B cell (primary cell): Measurements from ENCODE around the gene ZNF521. TPM values are rescaled to one million over a fixed set of nuclear protein-coding genes. Genes with fewer than 3 reads are reported as not detected.

Experiments used
- ATAC-seq: fragments of 200-7000 bp; cut with Tn5 transposase; one replicate; pipeline ENCODE4 v1.10.0; 2021; ENCODE audit warnings: low read depth, mild to moderate bottlenecking, moderate number of reproducible peaks, moderate library complexity
- CTCF ChIA-PET: fragments of 350-600 bp; sonication (Branson Sonifier 250); formaldehyde crosslinking; loops from one replicate; lab custom pipeline; 2021; ENCODE audit warnings: antibody characterized with exemption, inconsistent platforms; lab: Charles Lee
- POLR2A ChIA-PET: fragments of 350-600 bp; sonication (Branson Sonifier 250); formaldehyde crosslinking; loops from one replicate; lab custom pipeline; 2021; ENCODE audit warnings: antibody characterized with exemption; lab: Charles Lee
- DNase-seq: peaks from one replicate; pipeline ENCODE4 v3.0.0; 2013
- H2AFZ ChIP-seq: 2 replicates; pipeline ENCODE4 v1.6.1; 2012; ENCODE audit warnings: mild to moderate bottlenecking, low read depth, low read length; ENCODE audit not compliant: insufficient read depth, poor library complexity, severe bottlenecking
- H3K27ac ChIP-seq, 2 donors: 1 replicate in 1 of 2; 2 replicates in 1 of 2; pipeline ENCODE4 v1.5.1; 2012 to 2013; ENCODE audit warnings: low read length in 2 of 2, mild to moderate bottlenecking in 2 of 2, moderate library complexity in 1 of 2
- H3K27me3 ChIP-seq, 4 experiments: fragments of 200-600 bp in 1 of 4; sonication (generic) in 1 of 4; replicated peaks in 1 of 4; 1 replicate in 2 of 4; 2 replicates in 2 of 4; pipeline versions ENCODE4 v1.6.1 to v1.7.0; 2013 to 2016; ENCODE audit warnings: low read length in 3 of 4, mild to moderate bottlenecking in 2 of 4, mixed read lengths in 1 of 4, moderate library complexity in 1 of 4; ENCODE audit not compliant: insufficient read depth in 4 of 4, control insufficient read depth in 3 of 4; ENCODE audit errors: control extremely low read depth in 1 of 4
- H3K36me3 ChIP-seq, 2 experiments: replicated peaks in 1 of 2; 1 replicate in 1 of 2; 2 replicates in 1 of 2; pipeline versions ENCODE4 v1.6.1 to v1.7.1; 2013; ENCODE audit warnings: low read length in 1 of 2; ENCODE audit not compliant: insufficient read depth in 2 of 2, control insufficient read depth in 1 of 2; ENCODE audit errors: control extremely low read depth in 1 of 2, extremely low read depth in 1 of 2
- H3K4me1 ChIP-seq, 2 donors: fragments of 200-600 bp in 1 of 2; sonication (generic) in 1 of 2; 1 replicate in 1 of 2; 2 replicates in 1 of 2; pipeline versions ENCODE4 v1.5.1 to v1.6.1; 2013 to 2017; ENCODE audit warnings: low read length in 2 of 2; ENCODE audit not compliant: control insufficient read depth in 2 of 2, insufficient read depth in 2 of 2
- H3K4me2 ChIP-seq: replicated peaks from 2 replicates; pipeline ENCODE3; 2012; ENCODE audit warnings: mild to moderate bottlenecking, low read depth, low read length; ENCODE audit not compliant: poor library complexity, severe bottlenecking
- H3K4me3 ChIP-seq, 5 experiments: fragments of 200-600 bp in 1 of 5; sonication (generic) in 1 of 5; 1 replicate in 3 of 5; 2 replicates in 2 of 5; pipeline versions ENCODE4 v1.5.1 to v1.7.0; 2011 to 2016; ENCODE audit warnings: low read length in 4 of 5, mild to moderate bottlenecking in 4 of 5, low read depth in 2 of 5, control low read depth in 1 of 5, moderate library complexity in 1 of 5; ENCODE audit not compliant: insufficient read depth in 1 of 5; ENCODE audit errors: control extremely low read depth in 1 of 5, extremely low read depth in 1 of 5
- H3K79me2 ChIP-seq: fragments of 200-600 bp; sonication (generic); one replicate; pipeline ENCODE4 v1.6.0; 2016; ENCODE audit warnings: low read length; ENCODE audit not compliant: control insufficient read depth, insufficient read depth
- H3K9ac ChIP-seq: fragments of 200-600 bp; sonication (generic); 2 replicates; pipeline ENCODE4 v1.6.1; 2017; ENCODE audit warnings: mild to moderate bottlenecking, low read length, moderate library complexity
- H3K9me3 ChIP-seq, 3 donors: one replicate each; pipeline versions ENCODE4 v1.6.1 to v1.7.1; 2013; ENCODE audit warnings: low read length in 2 of 3; ENCODE audit not compliant: control insufficient read depth in 2 of 3, insufficient read depth in 1 of 3; ENCODE audit errors: control extremely low read depth in 1 of 3
- H4K20me1 ChIP-seq: 2 replicates; pipeline ENCODE4 v1.6.0; 2012; ENCODE audit warnings: mild to moderate bottlenecking, low read length; ENCODE audit not compliant: insufficient read depth, control insufficient read depth, poor library complexity, severe bottlenecking
- H3K27ac Mint-ChIP-seq: one replicate; pipeline ENCODE4 v1.8.0; 2021; ENCODE audit warnings: mixed read lengths
- H3K27me3 Mint-ChIP-seq: one replicate; pipeline ENCODE4 v1.8.0; 2021; ENCODE audit warnings: mixed read lengths
- H3K4me1 Mint-ChIP-seq: one replicate; pipeline ENCODE4 v1.8.0; 2021; ENCODE audit warnings: mixed read lengths
- H3K4me3 Mint-ChIP-seq: one replicate; pipeline ENCODE4 v1.8.0; 2021; ENCODE audit warnings: mixed read lengths
- H3K9me3 Mint-ChIP-seq: one replicate; pipeline ENCODE4 v1.8.0; 2022; ENCODE audit warnings: mixed read lengths; ENCODE audit not compliant: insufficient read depth
- EZH2 ChIP-seq: IDR thresholded peaks from 2 replicates; pipeline ENCODE4 v1.6.1; 2012; ENCODE audit warnings: borderline replicate concordance, low read depth, mild to moderate bottlenecking, moderate library complexity, low read length; ENCODE audit not compliant: insufficient read depth, poor library complexity, severe bottlenecking
- WGBS: methylation state at CpG from one replicate; pipeline ENCODE4 v1.1.5; 2013; ENCODE audit warnings: missing lambda C conversion rate; ENCODE audit not compliant: insufficient coverage; 5-methylcytosine and 5-hydroxymethylcytosine counted together
- intact Hi-C: fragments of 100-400 bp; cut with micrococcal nuclease; formaldehyde crosslinking; loops from one replicate; pipeline ENCODE4 v1.10.0; 2022
- polyA plus RNA-seq: library from polyadenylated mRNA; depleted of rRNA; stranded (reverse); fragments of >200 nt; gene quantifications from 2 replicates; pipeline ENCODE4 v1.2.3, GENCODE V29; 2012
- total RNA-seq, 2 donors: library from RNA; stranded (reverse); fragments of 120-200 nt in 1 of 2; gene quantifications; 1 replicate in 1 of 2; 2 replicates in 1 of 2; pipeline versions ENCODE4 v1.2.3 to v1.2.4, GENCODE V29; 2013 to 2022
- TF ChIP-seq, protein P1 (sequence below): fragments of 200-600 bp; IDR thresholded peaks from one replicate; pipeline ENCODE4 v1.8.0; 2022; ENCODE audit warnings: antibody characterized with exemption, mild to moderate bottlenecking

The ZNF521 gene
- total and polyA plus RNA-seq, 2 donors (not counting 1 experiment from before 2014, with no cell fraction given): 0.04 to 9.0 TPM

DNA sequence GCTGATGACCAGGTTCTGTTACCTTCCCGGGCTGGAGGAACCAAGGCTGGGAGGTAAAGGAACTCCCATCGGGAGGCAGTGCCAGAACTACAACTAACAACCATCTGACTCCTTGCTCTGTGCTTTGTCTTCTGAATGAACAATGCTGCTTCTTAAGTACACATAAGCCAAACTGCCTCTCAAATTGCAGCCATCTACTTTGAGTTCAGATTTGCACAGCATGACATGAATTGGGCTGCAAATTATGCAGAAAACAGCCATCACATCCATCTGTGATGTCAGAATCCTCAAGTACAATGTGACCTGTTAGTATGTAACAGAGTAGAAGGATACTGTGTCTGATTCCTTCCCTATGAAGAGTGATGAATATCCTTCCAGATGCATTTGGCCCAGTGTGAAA, 290.6 kb downstream of the ZNF521 start:
- POLR2A ChIA-PET: no interaction called here
- H3K27ac Mint-ChIP-seq: no peak overlapping the region
- intact Hi-C loops: no loop called here

DNA sequence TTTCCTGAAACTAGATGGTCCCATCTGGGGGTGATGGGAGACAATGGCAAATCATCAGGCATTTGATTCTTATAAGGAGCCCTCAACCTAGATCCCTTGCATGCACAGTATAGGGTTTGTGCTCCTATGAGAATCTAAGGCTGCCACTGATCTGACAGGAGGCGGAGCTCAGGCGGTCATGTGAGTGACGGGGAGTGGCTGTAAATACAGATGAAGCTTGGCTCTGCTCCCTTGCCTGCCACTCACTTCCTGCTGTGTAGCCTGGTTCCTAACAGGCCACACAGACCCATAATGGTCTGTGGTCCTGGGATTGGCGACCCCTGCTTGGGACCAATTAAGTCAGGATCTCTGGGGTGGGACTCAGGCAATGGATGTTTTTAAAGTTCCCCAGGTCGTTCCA, 293.4 kb downstream of the ZNF521 start:
- Histone ChIP-seq H4K20me1 (no peaks in the 10 kb centered on the region), H3K27me3 (no peaks in the 10 kb centered on the region), H3K9ac (no peak overlapping the region), H3K36me3 (no peaks in the 10 kb centered on the region), H3K9me3 (no peaks in the 10 kb centered on the region), H3K4me1 (no peaks in the 10 kb centered on the region), H3K4me3 (no peak overlapping the region), H3K27ac (no peak overlapping the region), H3K4me2 (no peak overlapping the region), H3K79me2 (no peaks in the 10 kb centered on the region), H2AFZ (no peak overlapping the region)
- intact Hi-C loops: no loop called here
- DNase-seq (no peak), ATAC-seq (no peak)
- no peak for TF ChIP-seq EZH2
- TF ChIP-seq, protein P1, sequence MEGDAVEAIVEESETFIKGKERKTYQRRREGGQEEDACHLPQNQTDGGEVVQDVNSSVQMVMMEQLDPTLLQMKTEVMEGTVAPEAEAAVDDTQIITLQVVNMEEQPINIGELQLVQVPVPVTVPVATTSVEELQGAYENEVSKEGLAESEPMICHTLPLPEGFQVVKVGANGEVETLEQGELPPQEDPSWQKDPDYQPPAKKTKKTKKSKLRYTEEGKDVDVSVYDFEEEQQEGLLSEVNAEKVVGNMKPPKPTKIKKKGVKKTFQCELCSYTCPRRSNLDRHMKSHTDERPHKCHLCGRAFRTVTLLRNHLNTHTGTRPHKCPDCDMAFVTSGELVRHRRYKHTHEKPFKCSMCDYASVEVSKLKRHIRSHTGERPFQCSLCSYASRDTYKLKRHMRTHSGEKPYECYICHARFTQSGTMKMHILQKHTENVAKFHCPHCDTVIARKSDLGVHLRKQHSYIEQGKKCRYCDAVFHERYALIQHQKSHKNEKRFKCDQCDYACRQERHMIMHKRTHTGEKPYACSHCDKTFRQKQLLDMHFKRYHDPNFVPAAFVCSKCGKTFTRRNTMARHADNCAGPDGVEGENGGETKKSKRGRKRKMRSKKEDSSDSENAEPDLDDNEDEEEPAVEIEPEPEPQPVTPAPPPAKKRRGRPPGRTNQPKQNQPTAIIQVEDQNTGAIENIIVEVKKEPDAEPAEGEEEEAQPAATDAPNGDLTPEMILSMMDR: no peak
- Mint-ChIP-seq H3K9me3 (no peaks in the 10 kb centered on the region), H3K4me3 (no peak overlapping the region), H3K27me3 (peaks cover 3% of the 10 kb centered on the region), H3K27ac (no peak overlapping the region), H3K4me1 (no peaks in the 10 kb centered on the region)
- POLR2A ChIA-PET: no interaction called here
- CTCF ChIA-PET: interaction anchor here (0.6 kb wide), 1 partner anchor 14 kb away, joined by 3 read pairs; no protein-coding TSS in a partner anchor
- 77% methylated on average over 3 of the region's 5 CpGs for WGBS

More for the DNA sequence above, 290.6 kb downstream of the ZNF521 start:
- Histone ChIP-seq H3K4me3 (no peak overlapping the region), H3K9ac (no peak overlapping the region), H3K9me3 (no peaks in the 10 kb centered on the region), H3K4me1 (no peaks in the 10 kb centered on the region), H3K27ac (no peak overlapping the region), H4K20me1 (no peaks in the 10 kb centered on the region), H3K27me3 (no peaks in the 10 kb centered on the region), H3K36me3 (no peaks in the 10 kb centered on the region), H3K79me2 (no peaks in the 10 kb centered on the region), H3K4me2 (no peak overlapping the region), H2AFZ (no peak overlapping the region)
- 100% methylated on average over 2 of the region's 2 CpGs for WGBS
- no peak for TF ChIP-seq EZH2
- TF ChIP-seq, protein P1: no peak
- ATAC-seq (no peak), DNase-seq (no peak)
- CTCF ChIA-PET: no interaction called here
- H3K4me1 Mint-ChIP-seq: no peaks in the 10 kb centered on the region
- no peaks in the 10 kb centered on the region for H3K27me3 Mint-ChIP-seq
- no peaks in the 10 kb centered on the region for H3K9me3 Mint-ChIP-seq
- H3K4me3 Mint-ChIP-seq: no peak overlapping the region
